Loucy (cell line): Measurements from ENCODE around the gene SPAG9.

Source experiments
- H2AFZ ChIP-seq: fragments of 200-600 bp; sonication (generic); 2 replicates; pipeline ENCODE4 v1.6.0; 2016; ENCODE audit warnings: antibody characterized with exemption, mild to moderate bottlenecking, low read length, moderate library complexity
- H3F3A ChIP-seq: fragments of 200-600 bp; 2 replicates; pipeline ENCODE4 v1.6.0; 2016; ENCODE audit warnings: antibody characterized with exemption, low read depth, mild to moderate bottlenecking
- H3K27me3 ChIP-seq: fragments of 200-600 bp; sonication (generic); 2 replicates; pipeline ENCODE4 v1.6.1; 2014; ENCODE audit warnings: low read length, mild to moderate bottlenecking; ENCODE audit not compliant: insufficient read depth, poor library complexity, severe bottlenecking
- H3K36me3 ChIP-seq: fragments of 200-600 bp; sonication (generic); 2 replicates; pipeline ENCODE4 v1.6.1; 2016; ENCODE audit warnings: low read length; ENCODE audit not compliant: insufficient read depth
- H3K4me1 ChIP-seq: fragments of 200-600 bp; sonication (generic); 2 replicates; pipeline ENCODE4 v1.5.1; 2014; ENCODE audit warnings: low read length, mild to moderate bottlenecking; ENCODE audit not compliant: insufficient read depth, poor library complexity, severe bottlenecking
- H3K4me2 ChIP-seq: fragments of 200-600 bp; sonication (generic); 2 replicates; pipeline ENCODE4 v1.6.0; 2014; ENCODE audit warnings: antibody characterized with exemption, low read length, low read depth, mild to moderate bottlenecking; ENCODE audit not compliant: poor library complexity, severe bottlenecking
- H3K4me3 ChIP-seq: fragments of 200-600 bp; sonication (generic); 2 replicates; pipeline ENCODE4 v1.5.1; 2014; ENCODE audit warnings: low read length, mild to moderate bottlenecking, mixed read lengths; ENCODE audit not compliant: poor library complexity, severe bottlenecking
- H3K79me2 ChIP-seq: fragments of 200-600 bp; sonication (generic); 2 replicates; pipeline ENCODE4 v1.6.1; 2014; ENCODE audit warnings: low read length; ENCODE audit not compliant: insufficient read depth
- H3K9ac ChIP-seq: fragments of 200-600 bp; sonication (generic); 2 replicates; pipeline ENCODE4 v1.6.0; 2014; ENCODE audit warnings: mild to moderate bottlenecking, low read depth, low read length, moderate library complexity; ENCODE audit not compliant: poor library complexity, severe bottlenecking
- H3K9me2 ChIP-seq: fragments of 200-600 bp; sonication (generic); replicated peaks from 2 replicates; pipeline ENCODE4 v1.6.1; 2016; ENCODE audit warnings: low read depth, low read length, mixed read lengths
- H3K9me3 ChIP-seq: fragments of 200-600 bp; sonication (generic); 2 replicates; pipeline ENCODE4 v1.6.1; 2014; ENCODE audit warnings: mild to moderate bottlenecking, antibody characterized with exemption, low read length, low read depth; ENCODE audit not compliant: insufficient read depth
- H4K20me1 ChIP-seq: fragments of 200-600 bp; sonication (generic); 2 replicates; pipeline ENCODE4 v1.6.0; 2014; ENCODE audit warnings: antibody characterized with exemption, low read length, mild to moderate bottlenecking; ENCODE audit not compliant: insufficient read depth, poor library complexity, severe bottlenecking
- EZH2phosphoT487 ChIP-seq: fragments of 200-600 bp; IDR thresholded peaks from 2 replicates; pipeline ENCODE4 v1.6.1; 2018; ENCODE audit warnings: antibody characterized with exemption, mild to moderate bottlenecking, moderate library complexity, borderline replicate concordance
- TF ChIP-seq, protein P1 (sequence below): fragments of 200-600 bp; sonication (generic); conservative IDR thresholded peaks from 2 replicates; pipeline ENCODE4 v1.5.1; 2014; ENCODE audit warnings: mild to moderate bottlenecking, antibody characterized with exemption, low read length

The SPAG9 gene

DNA sequence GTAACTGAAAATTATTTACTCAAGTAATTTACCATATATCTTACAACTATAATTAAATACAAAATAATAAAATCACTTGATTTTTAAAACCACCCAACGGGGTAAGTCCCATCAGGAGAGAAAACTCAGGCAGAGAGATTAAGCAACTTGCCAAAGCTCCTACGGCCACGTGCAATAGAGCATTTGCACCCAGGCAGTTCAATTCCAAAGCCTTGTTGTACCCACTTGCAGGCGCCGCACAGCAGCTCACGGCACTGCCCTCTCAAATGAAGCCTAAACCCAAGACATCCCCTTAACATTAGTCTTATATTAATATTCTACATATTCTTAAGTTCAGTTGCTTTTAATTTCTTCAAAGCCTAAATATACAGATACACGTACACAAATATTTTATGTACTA is 75.7 kb downstream of the SPAG9 start:
- no peaks in the 10 kb centered on the region for H3K4me1 ChIP-seq
- no peaks in the 10 kb centered on the region for H3K9me3 ChIP-seq
- H2AFZ ChIP-seq = no peak overlapping the region
- H3K9ac ChIP-seq = no peak overlapping the region
- TF ChIP-seq, protein P1, sequence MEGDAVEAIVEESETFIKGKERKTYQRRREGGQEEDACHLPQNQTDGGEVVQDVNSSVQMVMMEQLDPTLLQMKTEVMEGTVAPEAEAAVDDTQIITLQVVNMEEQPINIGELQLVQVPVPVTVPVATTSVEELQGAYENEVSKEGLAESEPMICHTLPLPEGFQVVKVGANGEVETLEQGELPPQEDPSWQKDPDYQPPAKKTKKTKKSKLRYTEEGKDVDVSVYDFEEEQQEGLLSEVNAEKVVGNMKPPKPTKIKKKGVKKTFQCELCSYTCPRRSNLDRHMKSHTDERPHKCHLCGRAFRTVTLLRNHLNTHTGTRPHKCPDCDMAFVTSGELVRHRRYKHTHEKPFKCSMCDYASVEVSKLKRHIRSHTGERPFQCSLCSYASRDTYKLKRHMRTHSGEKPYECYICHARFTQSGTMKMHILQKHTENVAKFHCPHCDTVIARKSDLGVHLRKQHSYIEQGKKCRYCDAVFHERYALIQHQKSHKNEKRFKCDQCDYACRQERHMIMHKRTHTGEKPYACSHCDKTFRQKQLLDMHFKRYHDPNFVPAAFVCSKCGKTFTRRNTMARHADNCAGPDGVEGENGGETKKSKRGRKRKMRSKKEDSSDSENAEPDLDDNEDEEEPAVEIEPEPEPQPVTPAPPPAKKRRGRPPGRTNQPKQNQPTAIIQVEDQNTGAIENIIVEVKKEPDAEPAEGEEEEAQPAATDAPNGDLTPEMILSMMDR = no peak
- no peak for TF ChIP-seq EZH2phosphoT487
- H3K4me2 ChIP-seq = no peak overlapping the region
- H3K36me3 ChIP-seq = peaks cover 11% of the 10 kb centered on the region; the same call in 1 of the 2 replicates
- H3F3A ChIP-seq = no peaks in the 10 kb centered on the region
- no peaks in the 10 kb centered on the region for H3K27me3 ChIP-seq
- H3K9me2 ChIP-seq = no peaks in the 10 kb centered on the region
- no peak overlapping the region for H3K4me3 ChIP-seq
- H4K20me1 ChIP-seq = peaks cover 4% of the 10 kb centered on the region
- no peaks in the 10 kb centered on the region for H3K79me2 ChIP-seq

DNA sequence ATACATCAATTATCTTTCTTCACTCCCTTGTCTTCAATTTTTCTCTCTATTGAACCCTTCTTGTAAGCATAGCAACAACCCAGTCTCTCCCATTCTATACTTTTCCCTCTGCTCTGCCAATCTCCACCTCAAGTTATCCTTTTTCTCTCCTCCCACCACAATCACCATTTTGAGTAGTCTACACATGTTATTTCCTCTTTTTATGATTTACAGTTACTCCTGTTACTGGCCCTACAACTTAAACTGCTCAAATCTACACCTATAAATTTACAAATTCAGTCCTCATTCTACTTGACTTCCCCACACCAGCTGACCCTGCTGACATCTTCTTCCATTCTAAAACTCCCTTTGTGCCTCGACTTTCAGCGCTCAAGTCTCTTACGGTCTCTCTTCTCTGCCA is 84.6 kb downstream of the SPAG9 start:
- Histone ChIP-seq H3K79me2 (no peaks in the 10 kb centered on the region), H3K9ac (no peak overlapping the region), H3K36me3 (peaks cover 43% of the 10 kb centered on the region; the same call in 1 of the 2 replicates)

GRCh38 chr17:51035431-51035830 is 85.2 kb downstream of the SPAG9 start:
- H3K4me3 ChIP-seq = no peak overlapping the region

More for the DNA sequence above, 84.6 kb downstream of the SPAG9 start:
- Histone ChIP-seq H3K9me2 (no peaks in the 10 kb centered on the region), H3K4me2 (no peak overlapping the region), H3K4me3 (no peak overlapping the region), H2AFZ (no peak overlapping the region), H3F3A (no peaks in the 10 kb centered on the region), H3K9me3 (no peaks in the 10 kb centered on the region), H3K4me1 (peaks cover 6% of the 10 kb centered on the region), H3K27me3 (no peaks in the 10 kb centered on the region), H4K20me1 (no peaks in the 10 kb centered on the region)
- TF ChIP-seq, protein P1 = no peak
- TF ChIP-seq EZH2phosphoT487 = no peak

GRCh38 chr17:51034800-51035199 is 85.9 kb downstream of the SPAG9 start:
- Histone ChIP-seq H3K4me1 (peaks cover 14% of the 10 kb centered on the region), H3K9me3 (no peaks in the 10 kb centered on the region), H3K9me2 (no peaks in the 10 kb centered on the region), H3K27me3 (no peaks in the 10 kb centered on the region), H2AFZ (no peak overlapping the region), H3K36me3 (peaks cover 35% of the 10 kb centered on the region; the same call in 1 of the 2 replicates), H4K20me1 (no peaks in the 10 kb centered on the region), H3K4me2 (no peak overlapping the region), H3K79me2 (no peaks in the 10 kb centered on the region), H3F3A (no peaks in the 10 kb centered on the region), H3K4me3 (no peak overlapping the region), H3K9ac (no peak overlapping the region)
- TF ChIP-seq, protein P1 = no peak
- TF ChIP-seq EZH2phosphoT487 = no peak

More at GRCh38 chr17:51035431-51035830, 85.2 kb downstream of the SPAG9 start:
- TF ChIP-seq EZH2phosphoT487 = no peak
- Histone ChIP-seq H3K9ac (no peak overlapping the region), H3K27me3 (no peaks in the 10 kb centered on the region), H3K4me2 (no peak overlapping the region), H4K20me1 (no peaks in the 10 kb centered on the region), H3K9me2 (no peaks in the 10 kb centered on the region), H3K36me3 (peaks cover 42% of the 10 kb centered on the region; the same call in 1 of the 2 replicates), H2AFZ (no peak overlapping the region), H3K9me3 (no peaks in the 10 kb centered on the region), H3F3A (no peaks in the 10 kb centered on the region), H3K79me2 (no peaks in the 10 kb centered on the region), H3K4me1 (peaks cover 8% of the 10 kb centered on the region)
